PC-3 (cell line): Measurements from ENCODE around the gene CTU1. TPM values are rescaled to one million over a fixed set of nuclear protein-coding genes. Genes with fewer than 3 reads are reported as not detected.
A peak's percentile ranks its signal among the peaks of the same experiment; 100 is the strongest.

ENCODE experiments used
- ATAC-seq: fragments of 200-7000 bp; cut with Tn5 transposase; 2 replicates; pipeline ENCODE4 v1.9.1; 2020; ENCODE audit warnings: mild to moderate bottlenecking, moderate library complexity
- BruUV-seq: library from RNA; stranded (reverse); fragments of 400-500 nt; replicated peaks from 2 replicates; lab custom pipeline; 2021; lab: Mats Ljungman, UMichigan
- CTCF ChIA-PET: fragments of 300-600 bp; sonication (Branson Sonifier 250); formaldehyde crosslinking; loops from one replicate; lab custom pipeline; 2022; ENCODE audit warnings: antibody characterized with exemption; lab: Charles Lee
- POLR2A ChIA-PET: fragments of 300-600 bp; sonication (Branson Sonifier 250); formaldehyde crosslinking; loops from one replicate; lab custom pipeline; 2022; ENCODE audit warnings: antibody characterized with exemption; ENCODE audit not compliant: unreplicated experiment; lab: Charles Lee
- DNase-seq: peaks from one replicate; pipeline ENCODE4 v3.0.0-alpha.2; 2015
- H2AFZ ChIP-seq: fragments of 300-600 bp; sonication (generic); 2 replicates; pipeline ENCODE4 v1.6.0; 2016; ENCODE audit warnings: antibody characterized with exemption, low read length
- H3F3A ChIP-seq: fragments of 300-600 bp; sonication (generic); one replicate; pipeline ENCODE4 v1.6.0; 2017; ENCODE audit warnings: antibody characterized with exemption, low read length, control low read depth, mild to moderate bottlenecking; ENCODE audit not compliant: unreplicated experiment
- H3K27ac ChIP-seq: fragments of 300-600 bp; sonication (generic); 2 replicates; pipeline ENCODE4 v1.5.1; 2016; ENCODE audit warnings: mild to moderate bottlenecking, low read length
- H3K27me3 ChIP-seq: fragments of 300-600 bp; sonication (generic); 2 replicates; pipeline ENCODE4 v1.6.1; 2016; ENCODE audit warnings: low read length, mixed read lengths
- H3K36me3 ChIP-seq: fragments of 300-600 bp; sonication (generic); 2 replicates; pipeline ENCODE4 v1.6.1; 2016; ENCODE audit warnings: low read depth, mixed run types, low read length, mixed read lengths
- H3K4me1 ChIP-seq: fragments of 300-600 bp; sonication (generic); 2 replicates; pipeline ENCODE4 v1.5.1; 2016; ENCODE audit warnings: low read length; ENCODE audit not compliant: insufficient read depth
- H3K4me2 ChIP-seq: fragments of 300-600 bp; sonication (generic); 2 replicates; pipeline ENCODE4 v1.6.0; 2016; ENCODE audit warnings: low read length
- H3K4me3 ChIP-seq: fragments of 300-600 bp; sonication (generic); 2 replicates; pipeline ENCODE4 v1.5.1; 2016; ENCODE audit warnings: mild to moderate bottlenecking, low read length, mixed read lengths
- H3K79me2 ChIP-seq: fragments of 300-600 bp; sonication (generic); 2 replicates; pipeline ENCODE4 v1.6.1; 2017; ENCODE audit warnings: low read length, mixed read lengths
- H3K9ac ChIP-seq: fragments of 300-600 bp; sonication (generic); 2 replicates; pipeline ENCODE4 v1.6.0; 2016; ENCODE audit warnings: mild to moderate bottlenecking, low read length
- H3K9me2 ChIP-seq: fragments of 300-600 bp; sonication (generic); replicated peaks from 2 replicates; pipeline ENCODE4 v1.6.1; 2016; ENCODE audit warnings: mixed run types, low read length, mixed read lengths
- H3K9me3 ChIP-seq: fragments of 300-600 bp; sonication (generic); 2 replicates; pipeline ENCODE4 v1.6.1; 2016; ENCODE audit warnings: low read length, mixed read lengths
- H4K20me1 ChIP-seq: fragments of 300-600 bp; sonication (generic); 2 replicates; pipeline ENCODE4 v1.6.1; 2016; ENCODE audit warnings: low read length, mixed read lengths
- CTCF ChIP-seq: fragments of 300-600 bp; sonication (generic); conservative IDR thresholded peaks from 2 replicates; pipeline ENCODE4 v1.5.1; 2017; ENCODE audit warnings: antibody characterized with exemption, low read depth, mild to moderate bottlenecking, low read length
- EZH2 ChIP-seq: fragments of 300-600 bp; sonication (generic); IDR thresholded peaks from one replicate; pipeline ENCODE4 v1.6.1; 2017; ENCODE audit warnings: antibody characterized with exemption, mild to moderate bottlenecking, low read length; ENCODE audit not compliant: unreplicated experiment
- EZH2phosphoT487 ChIP-seq: fragments of 300-600 bp; sonication (generic); IDR thresholded peaks from 2 replicates; pipeline ENCODE4 v1.6.1; 2018; ENCODE audit warnings: mild to moderate bottlenecking, antibody characterized with exemption, low read length, borderline replicate concordance
- intact Hi-C: fragments of 100-400 bp; cut with micrococcal nuclease; formaldehyde crosslinking; loops from 2 replicates; pipeline ENCODE4 v1.9.0; 2023
- total RNA-seq: library from RNA; depleted of rRNA; stranded (reverse); fragments of >200 nt; gene quantifications from 2 replicates; pipeline ENCODE4 v1.2.3, GENCODE V29; 2014

The CTU1 gene
- total RNA-seq, 1 experiment from 2014 or later: 29.0 TPM

DNA sequence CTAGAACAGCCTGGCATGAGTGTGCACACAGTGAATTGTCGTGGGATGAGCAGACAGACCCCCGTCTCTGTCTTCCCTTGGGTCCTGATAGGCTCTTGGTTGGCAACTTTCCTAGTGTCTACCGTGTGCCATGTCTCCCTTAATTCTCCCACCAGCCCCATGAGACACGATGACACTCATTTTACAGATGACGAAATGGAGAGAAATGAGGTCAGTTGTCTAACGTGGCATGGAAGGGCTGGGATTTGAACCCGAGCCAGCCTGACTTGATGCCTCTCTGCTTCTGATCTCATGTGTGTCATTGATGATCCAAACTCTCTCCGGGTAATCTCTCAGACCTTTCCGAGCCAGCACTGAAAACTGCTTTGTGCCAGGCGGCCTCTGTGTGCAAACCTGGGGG, 17.1 kb downstream of the CTU1 start:
- H2AFZ ChIP-seq: no peak overlapping the region
- no peaks in the 10 kb centered on the region for H3K27me3 ChIP-seq
- no peak overlapping the region for H3K4me3 ChIP-seq
- BruUV-seq: no TSS peak
- CTCF ChIA-PET: no interaction called here
- no peaks in the 10 kb centered on the region for H3K79me2 ChIP-seq
- ATAC-seq (no peak), DNase-seq (no peak)
- H3F3A ChIP-seq: peaks cover 4% of the 10 kb centered on the region
- intact Hi-C loops: no loop called here
- H3K36me3 ChIP-seq: no peaks in the 10 kb centered on the region; the same call in 1 of the 2 replicates
- no peaks in the 10 kb centered on the region for H4K20me1 ChIP-seq
- H3K4me2 ChIP-seq: no peak overlapping the region
- no peaks in the 10 kb centered on the region for H3K9me2 ChIP-seq
- H3K4me1 ChIP-seq: peaks cover 40% of the 10 kb centered on the region
- H3K9ac ChIP-seq: no peak overlapping the region
- no peaks in the 10 kb centered on the region for H3K9me3 ChIP-seq
- TF ChIP-seq EZH2 (no peak), CTCF (no peak), EZH2phosphoT487 (no peak)
- POLR2A ChIA-PET: interaction anchor here (0.5 kb wide), 1 partner anchor 71 kb away, joined by 5 read pairs; no protein-coding TSS in a partner anchor
- no peak overlapping the region for H3K27ac ChIP-seq

GRCh38 chr19:51090471-51090870, 17.7 kb downstream of the CTU1 start:
- CTCF ChIA-PET: no interaction called here
- TF ChIP-seq EZH2phosphoT487 (no peak), CTCF (no peak), EZH2 (no peak)

GRCh38 chr19:51089786-51090185, 18.4 kb downstream of the CTU1 start:
- POLR2A ChIA-PET: no interaction called here
- intact Hi-C loops: no loop called here
- no peak for DNase-seq

More at GRCh38 chr19:51090471-51090870, 17.7 kb downstream of the CTU1 start:
- no peaks in the 10 kb centered on the region for H3K79me2 ChIP-seq
- no peaks in the 10 kb centered on the region for H4K20me1 ChIP-seq
- no peaks in the 10 kb centered on the region for H3K27me3 ChIP-seq
- no peaks in the 10 kb centered on the region for H3K9me2 ChIP-seq
- no TSS peak for BruUV-seq
- ATAC-seq: no peak
- H3K4me3 ChIP-seq: no peak overlapping the region
- no peak overlapping the region for H2AFZ ChIP-seq
- POLR2A ChIA-PET: interaction anchor here (0.5 kb wide), 1 partner anchor 70 kb away, joined by 5 read pairs; no protein-coding TSS in a partner anchor
- H3K4me1 ChIP-seq: peaks cover 40% of the 10 kb centered on the region
- H3F3A ChIP-seq: peaks cover 4% of the 10 kb centered on the region
- no peaks in the 10 kb centered on the region; the same call in 1 of the 2 replicates for H3K36me3 ChIP-seq
- no peaks in the 10 kb centered on the region for H3K9me3 ChIP-seq
- intact Hi-C loops: no loop called here
- no peak overlapping the region for H3K9ac ChIP-seq
- no peak overlapping the region for H3K27ac ChIP-seq
- no peak overlapping the region for H3K4me2 ChIP-seq
- peak; percentile 26 for DNase-seq

More at GRCh38 chr19:51089786-51090185, 18.4 kb downstream of the CTU1 start:
- Histone ChIP-seq H3F3A (peaks cover 4% of the 10 kb centered on the region), H3K27ac (no peak overlapping the region), H2AFZ (no peak overlapping the region), H3K79me2 (no peaks in the 10 kb centered on the region), H3K9me2 (no peaks in the 10 kb centered on the region), H4K20me1 (no peaks in the 10 kb centered on the region), H3K4me2 (no peak overlapping the region), H3K27me3 (no peaks in the 10 kb centered on the region), H3K9me3 (no peaks in the 10 kb centered on the region), H3K4me1 (peaks cover 37% of the 10 kb centered on the region), H3K36me3 (no peaks in the 10 kb centered on the region), H3K9ac (no peak overlapping the region), H3K4me3 (no peak overlapping the region)
- TF ChIP-seq CTCF (no peak), EZH2phosphoT487 (no peak), EZH2 (no peak)
- CTCF ChIA-PET: no interaction called here
- no peak for ATAC-seq
- no TSS peak for BruUV-seq
